ENCODE results near the gene SMG6. TPM values are rescaled to one million over a fixed set of nuclear protein-coding genes. Genes with fewer than 3 reads are reported as not detected.

Gene SMG6
- total and polyA plus RNA-seq, 2 of the 13 experiments (the other 11 are each of a cell fraction or from before 2014, with no cell fraction given) = 4.6 to 14.6 TPM

- TF ChIP-seq ATAD3A (CRISPR knock-in tag; IDR thresholded peaks at IDR 0.05) (no peak), TFDP2 (CRISPR knock-in tag; IDR thresholded peaks at IDR 0.05) (0 out of 2 replicates have a peak, but pooled peaks have one; percentile 31), ZNF333 (CRISPR knock-in tag; IDR thresholded peaks at IDR 0.05; ENCODE audit: borderline replicate concordance) (peak; percentile 92; the same call in 1 of the 2 replicates), ZNF263 (CRISPR knock-in tag; IDR thresholded peaks at IDR 0.05) (no peak), KAT2B (IDR thresholded peaks at IDR 0.05; ENCODE audit: borderline replicate concordance, low read depth, low read length) (peak; percentile 68; the same call in 1 of the 2 replicates), ZSCAN30 (CRISPR knock-in tag; IDR thresholded peaks at IDR 0.05) (no peak), E2F5 (CRISPR knock-in tag; conservative IDR thresholded peaks at IDR 0.05) (0 out of 2 replicates have a peak, but pooled peaks have one; percentile 23), JUNB (CRISPR knock-in tag; IDR thresholded peaks at IDR 0.05; ENCODE audit: borderline replicate concordance) (peak; percentile 45; the same call in 1 of the 2 replicates), ZFP37 (CRISPR knock-in tag; IDR thresholded peaks at IDR 0.05; ENCODE audit: borderline replicate concordance) (0 out of 2 replicates have a peak, but pooled peaks have one; percentile 52), ATM (IDR thresholded peaks at IDR 0.05; ENCODE audit: borderline replicate concordance) (no peak), ZNF564 (CRISPR knock-in tag; IDR thresholded peaks at IDR 0.05) (peak; percentile 70; the same call in 1 of the 2 replicates), MTA1 (CRISPR knock-in tag; IDR thresholded peaks at IDR 0.05; ENCODE audit: borderline replicate concordance) (peak; percentile 59; the same call in 1 of the 2 replicates), TBX3 (IDR thresholded peaks at IDR 0.05; ENCODE audit: borderline replicate concordance) (no peak), ZFP36L1 (CRISPR knock-in tag; IDR thresholded peaks at IDR 0.05) (peak; percentile 58; the same call in 1 of the 2 replicates), XRCC5 (optimal IDR thresholded peaks at IDR 0.05; ENCODE audit: low read length) (peak; percentile 98), TGIF2 (CRISPR knock-in tag; IDR thresholded peaks at IDR 0.05) (peak; percentile 93), PCBP2 (optimal IDR thresholded peaks at IDR 0.05; ENCODE audit: low read depth, low read length, poor library complexity, severe bottlenecking) (no peak), REST (IDR thresholded peaks at IDR 0.05; ENCODE audit: borderline replicate concordance in 1 of 2, low read depth in 1 of 2, low read length in 2 of 2) (peak in 1 of 2 experiments; percentile 59; a peak in 1 of 4 replicates), ZNF720 (CRISPR knock-in tag; IDR thresholded peaks at IDR 0.05) (no peak), GFI1 (CRISPR knock-in tag; IDR thresholded peaks at IDR 0.05; ENCODE audit: borderline replicate concordance) (peak; percentile 22; the same call in 1 of the 2 replicates), HBP1 (CRISPR knock-in tag; IDR thresholded peaks at IDR 0.05; ENCODE audit: low read depth) (peak; percentile 95), SCMH1 (CRISPR knock-in tag; IDR thresholded peaks at IDR 0.05; ENCODE audit: borderline replicate concordance) (no peak)
Measured at GRCh38 chr17:2029911-2030778, 273.4 kb downstream of the SMG6 start, which contains the start of gene DPH1 (continued).

Measured in HepG2 (cell line).